ENCODE data around the gene NECAP2.
"Not testable (repeated sequence)": the region's sequence is repeated elsewhere in the genome, so short reads cannot be mapped to it uniquely, and the experiment has no call there.

The NECAP2 gene

DNA sequence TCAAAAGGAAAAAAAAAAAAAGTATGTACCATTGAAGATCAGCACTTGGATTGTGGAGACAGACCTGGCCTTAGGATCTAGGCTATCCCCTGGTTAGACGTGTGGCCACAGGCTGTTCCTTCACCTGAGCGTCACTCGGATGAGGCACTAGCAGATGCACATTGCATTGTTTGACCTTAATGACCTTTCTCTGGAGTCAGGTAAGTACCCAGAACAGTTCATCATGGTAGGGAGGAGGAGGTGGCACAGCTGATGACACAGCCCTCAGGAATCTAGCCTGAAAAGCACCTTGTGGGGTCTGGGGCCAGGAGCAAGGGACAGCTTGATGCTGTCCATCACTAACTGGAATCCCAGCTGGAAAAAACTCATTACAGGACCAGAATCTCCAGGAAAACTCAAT, 21.2 kb downstream of the NECAP2 start:
- DNase-seq (ENCODE audit: low read depth): no peak

DNA sequence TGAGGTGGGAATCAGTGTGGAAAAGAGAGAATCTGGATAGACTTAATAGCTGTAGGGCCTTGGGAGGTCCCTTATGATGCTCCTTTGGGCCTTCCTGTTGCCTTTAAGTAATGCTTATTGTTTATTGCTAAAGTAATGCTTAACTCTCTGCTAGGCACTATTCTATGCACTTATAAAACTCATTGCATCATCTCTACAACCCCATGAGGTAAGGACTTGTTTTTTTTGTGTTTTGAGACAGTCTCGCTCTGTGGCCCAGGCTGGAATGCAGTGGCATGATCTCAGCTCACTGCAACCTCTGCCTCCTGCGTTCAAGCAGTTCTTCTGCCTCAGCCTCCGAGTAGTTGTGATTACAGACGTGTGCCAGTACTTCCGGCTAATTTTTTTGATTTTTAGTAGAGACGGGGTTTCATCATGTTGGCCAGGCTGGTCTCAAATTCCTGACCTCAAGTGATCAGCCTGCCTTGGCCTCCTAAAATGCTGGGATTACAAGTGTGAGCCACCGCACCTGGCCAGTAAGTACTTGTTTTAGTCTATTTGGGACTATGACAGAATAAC, 22.3 kb downstream of the NECAP2 start:
- no peak for DNase-seq (ENCODE audit: low read depth)

DNA sequence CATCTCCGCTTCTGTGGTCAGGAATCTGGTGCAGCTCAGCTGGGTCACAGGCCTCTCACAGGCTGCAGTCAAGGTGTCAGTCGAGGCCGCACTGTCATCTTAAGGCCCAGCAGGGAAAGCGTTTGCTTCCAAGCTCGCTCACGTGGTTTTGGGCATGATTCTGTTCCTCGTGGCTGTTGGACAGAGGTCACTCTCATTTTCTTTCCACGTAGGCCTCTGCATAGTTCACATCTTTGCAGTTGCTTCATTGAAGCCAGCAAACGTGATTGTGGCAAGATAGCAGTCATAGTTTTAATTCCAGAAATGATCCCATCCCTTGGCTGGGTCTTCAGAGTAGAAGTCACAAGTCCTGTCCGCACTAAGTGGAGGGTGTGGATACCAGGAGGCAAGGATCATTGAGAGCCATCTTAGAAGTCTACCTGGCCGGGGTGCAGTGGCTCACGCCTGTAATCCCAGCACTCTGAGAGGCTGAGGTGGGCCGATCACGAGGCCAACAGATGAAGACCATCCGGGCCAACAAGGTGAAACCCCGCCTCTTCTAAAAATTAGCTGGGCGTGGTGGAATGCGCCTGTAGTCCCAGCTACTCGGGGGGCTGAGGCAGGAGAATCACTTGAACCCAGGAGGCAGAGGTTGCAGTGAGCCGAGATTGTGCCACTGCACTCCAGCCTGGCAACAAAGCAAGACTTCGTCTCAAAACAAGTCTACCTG, 24.5 kb downstream of the NECAP2 start:
- no peak for DNase-seq (ENCODE audit: low read depth)

DNA sequence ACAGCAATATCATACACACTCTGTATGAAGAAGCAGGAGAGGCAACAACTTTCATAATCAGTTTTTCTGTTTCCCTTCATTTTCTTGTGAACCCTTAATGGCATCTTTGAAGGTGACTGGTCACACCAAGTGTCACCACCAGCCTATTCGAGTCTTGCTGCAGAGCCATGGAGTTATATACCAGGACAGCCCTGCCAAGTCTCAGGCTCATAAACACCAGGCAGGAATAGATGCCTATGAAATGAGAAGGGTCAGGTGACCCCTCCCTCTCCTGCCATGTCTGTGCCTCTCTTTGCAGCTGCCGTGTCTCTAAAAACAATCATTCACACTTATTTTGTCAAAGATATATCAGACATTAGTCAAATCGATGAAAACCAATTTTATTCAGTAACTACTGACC, 28.0 kb downstream of the NECAP2 start:
- DNase-seq (ENCODE audit: low read depth): no peak

DNA sequence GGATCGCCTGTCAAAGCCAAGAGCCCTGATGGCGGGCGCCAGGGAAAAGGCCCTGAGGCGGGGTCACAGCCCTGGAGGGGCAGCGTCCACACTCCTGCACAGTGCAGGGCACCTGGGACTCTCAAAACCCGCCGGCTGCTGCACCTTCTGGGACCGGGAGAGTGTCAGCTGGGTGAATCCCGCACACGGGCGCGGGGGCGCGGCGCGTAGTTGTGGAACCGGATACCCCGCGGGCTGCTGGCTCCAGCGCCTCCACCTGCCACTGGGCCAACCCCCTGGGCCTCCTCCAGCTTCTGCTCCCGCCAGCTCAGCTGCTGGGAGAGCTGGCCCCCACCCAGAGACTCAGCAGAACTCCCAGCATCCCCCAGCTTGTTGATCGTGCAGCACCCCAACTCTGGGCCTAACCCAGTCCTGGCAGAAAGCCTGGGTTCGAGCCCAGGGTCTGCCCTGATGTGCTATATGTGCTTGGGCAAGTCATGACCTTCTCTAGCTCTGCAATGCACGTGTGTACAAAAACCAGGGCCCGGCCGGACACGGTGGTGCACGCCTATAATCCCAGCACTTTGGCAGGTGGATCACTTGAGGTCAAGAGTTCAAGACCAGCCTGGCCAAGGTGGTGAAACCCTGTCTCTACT, 33.8 kb downstream of the NECAP2 start:
- DNase-seq (ENCODE audit: low read depth): no peak

DNA sequence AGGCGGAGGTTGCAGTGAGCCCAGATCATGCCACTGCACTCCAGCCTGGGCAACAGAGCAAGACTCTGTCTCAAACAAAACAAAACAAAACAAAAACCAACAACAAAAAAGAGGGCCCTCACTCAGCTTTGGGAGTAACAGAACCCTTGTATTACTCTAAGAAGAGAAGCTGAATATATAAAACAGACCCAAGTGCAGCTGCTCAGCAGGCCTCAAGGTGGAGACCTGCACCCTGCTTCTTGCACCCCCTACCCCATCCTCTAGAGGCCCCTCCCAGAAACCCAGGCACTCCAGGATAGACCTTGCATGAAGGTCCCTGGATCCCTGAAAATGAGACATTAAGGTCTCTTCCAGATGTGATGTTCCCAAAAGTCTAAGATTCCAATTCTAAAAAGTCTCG, 34.4 kb downstream of the NECAP2 start:
- DNase-seq (ENCODE audit: low read depth): not testable (repeated sequence)

DNA sequence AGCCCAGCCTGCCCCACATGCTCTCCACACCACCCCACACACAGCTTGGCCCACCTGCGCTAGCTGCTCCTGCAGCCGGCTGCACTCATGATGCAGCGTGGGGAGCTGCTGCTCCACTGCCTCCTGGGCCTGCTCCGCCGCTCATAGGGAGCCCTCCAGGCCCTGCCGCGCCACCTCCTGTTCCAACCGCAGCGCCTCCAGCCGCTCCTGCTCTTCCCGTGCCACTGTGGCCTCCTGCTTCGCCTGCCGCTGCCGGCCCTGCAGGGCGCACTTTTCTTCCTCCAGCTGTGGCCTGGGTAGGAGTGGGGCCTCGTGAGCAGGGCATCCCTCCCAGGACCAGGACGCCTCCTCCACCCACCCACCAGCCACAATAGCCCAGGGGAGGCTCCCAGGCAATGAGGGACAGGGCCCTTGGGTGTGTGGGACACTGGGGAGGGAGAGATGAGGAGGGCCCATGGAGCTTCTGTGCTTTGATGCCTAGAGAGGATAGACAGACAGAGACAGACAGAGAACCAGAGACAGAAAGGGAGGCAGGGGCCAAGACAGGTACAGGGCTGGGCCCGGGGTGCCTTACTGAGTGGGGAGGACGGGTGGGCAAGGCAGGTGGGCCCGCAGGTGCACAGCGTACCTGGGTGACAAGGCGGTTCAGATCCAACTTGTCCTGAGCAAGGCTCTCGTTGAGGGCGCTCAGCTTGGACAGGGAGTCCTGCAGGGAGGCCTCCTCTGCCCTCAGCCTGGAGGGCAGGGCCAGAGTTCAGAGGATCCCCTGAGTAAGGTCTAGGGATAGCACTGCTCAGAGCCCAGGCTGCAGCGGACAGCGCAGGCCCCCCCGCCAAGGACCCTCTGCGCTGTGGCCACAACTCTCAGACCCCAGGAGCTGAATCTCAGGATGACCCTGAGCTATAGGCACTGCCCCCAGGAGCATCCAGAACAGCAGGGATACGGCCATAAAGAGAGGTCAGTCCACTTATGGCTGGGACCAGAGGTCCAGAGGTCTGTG, 35.5 kb downstream of the NECAP2 start:
- DNase-seq (ENCODE audit: low read depth): not testable (repeated sequence)

DNA sequence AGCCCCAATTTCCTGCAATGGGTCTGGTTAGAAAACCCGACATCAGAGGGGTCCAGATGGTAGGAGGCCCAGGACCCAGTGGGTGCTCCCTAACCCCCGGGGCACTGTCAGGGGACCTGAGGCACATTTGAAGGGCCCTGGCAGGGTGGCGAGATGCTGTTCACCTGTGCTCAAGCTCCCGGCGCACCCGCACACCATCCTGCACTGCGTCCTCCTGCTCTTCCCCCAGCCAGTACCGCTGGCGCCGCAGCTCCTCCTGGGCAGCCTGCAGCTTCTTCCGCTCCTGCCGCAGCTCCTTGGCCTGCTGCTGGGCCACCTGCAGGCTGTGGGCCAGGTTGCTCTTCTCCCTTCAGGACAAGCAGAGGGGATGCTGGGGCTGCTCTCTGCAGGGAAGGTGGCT, 37.6 kb downstream of the NECAP2 start:
- no peak for DNase-seq (ENCODE audit: low read depth)

DNA sequence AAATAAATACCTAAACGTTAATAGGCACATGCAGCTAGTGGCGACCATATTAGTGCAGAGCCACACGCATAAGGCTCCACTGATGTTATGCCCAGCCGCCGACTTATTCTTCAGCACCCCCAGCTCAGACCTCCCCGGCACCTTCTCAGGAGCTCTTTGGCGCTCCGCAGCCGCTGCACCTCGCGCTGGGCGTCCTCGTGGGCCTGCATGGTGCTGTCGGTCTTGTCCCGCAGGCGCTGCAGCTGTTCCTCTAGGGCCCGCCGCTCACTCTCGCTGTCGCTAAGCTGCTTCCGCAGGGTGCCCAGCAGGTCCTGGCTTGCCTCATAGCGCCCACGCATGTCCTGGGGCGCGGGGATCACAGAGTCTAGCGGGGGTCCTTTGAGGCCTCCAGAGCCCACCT, 42.6 kb downstream of the NECAP2 start:
- DNase-seq (ENCODE audit: low read depth): not testable (repeated sequence)

DNA sequence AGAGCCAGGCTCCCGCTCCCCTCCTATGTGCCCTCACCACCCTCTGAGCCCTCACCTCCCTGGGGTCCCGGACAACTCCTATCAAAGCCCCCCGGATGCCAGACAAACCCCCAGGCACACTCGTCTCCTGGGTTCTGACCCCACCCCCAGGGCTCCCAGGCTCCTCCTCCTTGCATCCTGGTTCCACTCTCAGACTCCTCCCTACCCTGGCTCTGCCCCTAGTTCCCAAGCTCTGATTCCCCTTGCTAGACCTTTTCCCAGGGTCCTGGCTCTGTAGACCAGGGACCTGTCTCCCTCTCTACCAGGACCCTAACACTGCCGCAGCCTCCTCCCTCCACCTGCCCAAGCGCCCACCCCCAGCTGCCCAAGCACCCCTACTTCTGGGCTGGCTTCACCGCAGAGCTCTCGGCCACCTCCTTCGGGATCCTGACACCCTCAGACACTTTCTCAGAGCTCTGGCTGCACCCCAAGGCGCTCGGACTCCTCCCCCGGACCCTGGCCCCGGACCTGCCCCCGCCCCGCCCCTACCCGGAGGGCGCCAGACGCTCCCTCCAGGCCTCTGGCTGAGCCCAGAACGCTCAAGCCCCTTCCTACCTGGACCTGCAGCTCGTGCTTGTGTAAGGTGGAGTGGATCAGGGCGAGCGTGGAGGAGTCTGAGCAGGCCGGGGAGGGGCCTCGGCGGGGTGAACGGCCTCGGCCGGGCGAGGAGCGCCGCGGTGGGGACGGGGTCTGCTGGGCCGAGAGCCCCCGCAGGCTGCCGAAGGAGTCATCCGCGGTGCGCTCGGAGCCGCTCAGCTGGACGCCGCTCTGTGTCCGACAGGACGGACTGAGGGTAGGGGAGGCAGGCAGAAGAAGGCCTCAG, 43.3 kb downstream of the NECAP2 start:
- DNase-seq (ENCODE audit: low read depth): not testable (repeated sequence)

DNA sequence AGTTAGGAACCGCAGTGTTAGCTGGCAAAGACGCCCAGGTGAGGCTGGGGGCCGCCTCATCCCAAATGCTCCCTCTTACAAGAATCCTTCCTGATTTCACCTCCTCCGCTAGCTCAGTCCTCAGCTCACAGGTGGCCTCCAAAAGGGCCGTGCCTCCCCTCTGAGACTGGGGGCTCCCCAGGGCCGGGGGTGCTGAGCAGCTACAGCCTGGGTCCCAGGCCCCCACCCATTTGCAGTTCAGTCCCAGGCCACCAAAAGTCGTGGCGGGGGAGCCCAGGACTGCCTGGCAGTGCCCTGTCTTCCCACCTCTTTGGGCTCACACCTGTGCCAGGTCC, 43.9 kb downstream of the NECAP2 start:
- DNase-seq (ENCODE audit: low read depth): no peak

DNA sequence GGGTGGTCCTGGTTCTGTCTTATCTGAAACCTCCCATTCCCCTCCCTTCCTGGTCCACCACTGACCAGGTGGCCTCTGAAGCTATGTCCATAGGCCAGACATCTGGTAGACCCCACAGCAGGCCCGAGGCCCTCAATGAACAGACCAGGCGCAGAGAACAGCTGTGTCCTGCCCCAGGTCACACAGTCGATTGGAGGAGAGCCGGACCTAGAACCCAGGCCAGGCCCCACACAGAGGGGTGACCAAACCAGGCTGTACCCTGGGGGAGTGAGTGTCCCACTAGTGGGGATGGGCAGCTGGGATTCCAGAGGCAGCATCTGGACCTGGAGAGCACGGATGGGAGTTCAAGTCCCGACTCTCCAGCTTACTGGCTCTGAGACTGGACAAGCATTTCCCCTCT, 44.4 kb downstream of the NECAP2 start:
- no peak for DNase-seq (ENCODE audit: low read depth)

DNA sequence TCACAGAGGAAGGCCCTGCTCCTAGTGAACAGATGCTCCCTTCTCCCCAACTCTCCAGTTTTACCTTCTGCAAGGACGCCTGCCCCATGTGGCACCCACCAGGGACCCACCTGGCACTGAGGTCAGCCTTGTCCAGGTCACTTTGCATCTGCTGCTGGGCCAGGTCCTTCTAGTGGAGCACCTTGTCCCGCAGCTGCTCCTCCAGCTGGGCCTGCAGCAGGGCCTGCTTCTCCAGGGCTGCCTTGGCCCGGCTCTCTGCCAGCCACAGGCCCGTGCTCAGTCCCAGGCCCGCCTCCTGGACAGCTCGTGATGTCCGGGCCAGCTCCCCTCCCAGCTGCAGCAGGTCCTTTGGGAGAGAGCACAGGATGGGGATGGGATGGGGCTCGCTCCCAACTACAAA, 45.8 kb downstream of the NECAP2 start:
- not testable (repeated sequence) for DNase-seq (ENCODE audit: low read depth)

DNA sequence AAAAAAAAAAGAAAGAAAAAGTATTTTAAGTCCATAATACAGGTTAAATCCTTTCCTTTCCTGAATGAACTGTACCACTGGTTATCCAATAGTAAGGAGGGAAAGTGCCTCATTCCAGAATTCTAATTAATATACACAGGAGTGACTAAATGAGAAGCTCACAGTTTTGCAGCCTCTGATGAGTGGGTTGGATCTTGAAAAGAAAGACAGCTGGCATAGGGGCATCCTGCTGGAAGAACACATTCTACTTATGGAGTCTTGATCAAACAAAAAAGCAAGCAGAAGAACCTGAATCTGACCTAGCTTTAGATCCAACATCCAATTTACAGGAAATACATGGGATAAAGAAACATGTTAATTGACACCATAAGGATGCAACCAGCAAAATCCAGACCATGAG, 46.5 kb downstream of the NECAP2 start:
- not testable (repeated sequence) for DNase-seq (ENCODE audit: low read depth)

DNA sequence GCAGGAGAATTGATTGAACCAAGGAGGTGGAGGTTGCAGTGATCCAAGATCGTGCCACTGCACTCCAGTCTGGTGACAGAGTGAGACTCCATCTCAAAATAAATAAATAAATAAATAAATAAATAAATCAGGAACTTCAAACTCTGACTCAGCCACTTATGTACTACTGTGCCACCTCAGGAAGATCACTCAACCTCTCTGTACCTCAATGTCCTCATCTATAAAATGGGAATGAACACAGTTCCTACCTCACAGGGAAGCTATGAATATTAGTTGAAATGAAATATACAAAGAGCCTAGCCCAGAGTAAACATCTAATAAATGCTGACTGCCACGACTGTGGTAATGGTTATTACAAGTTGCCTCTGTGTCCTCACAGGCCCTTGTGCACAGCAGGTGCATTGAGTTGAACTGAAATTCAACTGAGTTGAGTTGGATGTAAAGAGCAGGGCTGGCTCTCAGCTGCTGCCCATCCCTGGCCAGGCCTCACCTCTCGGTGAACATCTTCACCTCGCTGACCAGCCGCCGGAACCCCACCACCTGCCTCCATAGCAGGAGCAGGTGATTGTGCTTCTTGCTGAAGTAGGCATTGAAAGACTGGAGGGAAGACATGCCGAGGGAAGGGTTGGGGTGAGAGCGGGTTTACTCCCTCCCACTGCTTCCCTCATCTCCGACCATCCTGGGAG, 48.8 kb downstream of the NECAP2 start:
- DNase-seq (ENCODE audit: low read depth): not testable (repeated sequence)

DNA sequence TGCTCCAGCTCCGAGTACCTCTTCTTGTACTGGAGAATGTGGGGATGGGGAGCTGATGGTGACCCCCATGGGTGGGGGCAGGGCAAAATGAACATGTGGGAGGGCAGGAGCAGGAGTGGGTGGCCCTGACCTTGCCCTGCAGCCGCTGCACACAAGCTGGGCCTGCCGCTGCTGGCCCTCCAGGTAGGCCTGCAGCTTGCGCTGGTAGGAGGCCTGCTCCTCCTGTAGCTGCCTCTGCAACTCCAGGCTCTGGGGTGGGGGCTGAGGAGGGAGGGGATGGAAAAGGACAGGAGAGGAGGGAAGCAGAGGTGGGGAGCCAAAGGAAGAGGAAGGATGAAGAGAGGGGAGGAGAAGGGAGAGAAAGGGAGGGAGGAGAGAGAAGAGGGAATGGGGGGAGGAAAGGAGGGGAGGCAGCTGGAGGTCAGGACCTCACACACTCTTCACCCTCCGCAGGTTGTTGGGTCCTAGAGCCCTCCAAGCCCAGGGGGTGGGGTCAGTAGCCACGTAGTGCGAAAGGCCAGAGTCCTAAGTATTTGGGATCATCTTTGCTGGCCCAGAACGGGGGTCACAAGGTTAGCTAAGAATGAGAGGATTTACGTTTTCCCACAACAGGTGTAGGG, 50.6 kb downstream of the NECAP2 start:
- DNase-seq (ENCODE audit: low read depth): no peak

DNA sequence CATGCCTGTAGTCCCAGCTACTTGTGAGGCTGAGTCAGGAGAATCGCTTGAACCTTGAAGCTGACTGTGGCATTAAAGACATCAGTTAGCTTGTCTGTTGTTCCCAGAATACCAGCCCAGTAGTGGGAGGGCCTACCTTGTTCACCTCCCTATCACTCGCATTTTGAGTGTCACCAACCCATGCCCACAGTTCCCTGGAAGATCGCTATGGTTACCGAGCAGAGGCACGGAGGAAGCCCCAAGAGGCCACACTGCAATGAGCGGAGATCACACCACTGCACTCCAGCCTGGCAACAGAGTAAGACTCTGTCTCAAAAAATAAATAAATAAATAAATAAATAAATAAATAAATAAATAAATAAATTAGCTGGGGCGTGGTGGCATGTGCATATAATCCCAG, 52.4 kb downstream of the NECAP2 start:
- DNase-seq (ENCODE audit: low read depth): not testable (repeated sequence)

DNA sequence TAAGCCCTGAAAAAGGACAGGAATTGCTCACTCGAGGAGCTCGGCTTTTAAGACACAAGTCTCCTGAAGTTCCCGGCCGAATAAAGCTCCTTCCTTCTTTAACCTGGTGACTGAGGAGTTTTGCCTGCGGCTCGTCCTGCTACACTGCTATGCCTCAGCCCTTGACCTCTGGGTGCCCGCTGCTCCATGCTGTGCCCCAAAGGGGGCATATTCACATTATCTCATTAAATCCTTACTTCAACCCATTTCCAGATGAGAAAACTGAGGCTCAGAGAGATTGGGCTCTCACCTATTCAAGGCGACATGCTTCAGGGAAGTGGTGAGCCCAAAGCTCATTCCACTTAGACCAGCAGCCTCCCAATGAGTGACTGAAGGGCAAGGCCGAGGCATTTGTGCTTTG, 53.2 kb downstream of the NECAP2 start:
- DNase-seq (ENCODE audit: low read depth): not testable (repeated sequence)

DNA sequence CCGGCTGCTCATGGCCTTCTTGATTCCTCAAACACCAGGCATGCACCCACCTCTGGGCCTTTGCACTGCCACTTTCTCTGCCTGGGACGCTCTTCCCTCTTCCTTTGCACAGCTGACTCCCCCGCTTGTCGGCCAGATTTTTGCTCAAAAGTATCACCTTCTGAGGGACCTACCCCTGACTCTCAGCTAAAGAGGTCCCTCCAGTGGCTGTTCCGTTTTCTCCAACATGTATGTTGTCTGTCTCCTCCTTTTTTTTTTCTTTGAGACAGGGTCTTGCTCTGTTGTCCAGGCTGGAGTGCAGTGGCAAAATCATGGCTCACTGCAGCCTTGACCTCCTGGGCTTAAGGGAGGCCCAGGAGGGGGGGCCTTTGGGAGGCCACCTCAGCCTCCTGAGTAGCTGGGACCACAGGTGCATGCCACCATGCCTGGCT, 57.0 kb downstream of the NECAP2 start:
- DNase-seq (ENCODE audit: low read depth): not testable (repeated sequence)

DNA sequence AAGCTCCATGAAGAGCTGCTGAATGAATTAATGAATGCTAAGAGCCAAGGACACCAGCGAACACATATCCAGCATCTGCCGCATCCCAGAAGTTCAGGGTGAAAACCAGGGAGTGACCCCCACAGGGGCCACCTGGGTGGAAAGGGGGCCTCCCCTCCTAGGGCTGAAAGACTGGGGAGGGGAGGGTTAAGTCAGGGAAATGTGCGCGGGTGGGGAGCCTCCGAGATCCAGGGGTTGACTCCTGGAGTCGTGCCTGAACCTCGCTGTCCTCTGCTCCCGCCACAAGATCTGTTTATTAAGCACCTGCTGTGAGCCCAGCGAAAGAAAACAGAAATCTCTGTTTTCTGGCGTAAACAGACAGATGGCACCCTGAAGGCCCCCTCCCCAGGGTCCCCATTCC, 57.5 kb downstream of the NECAP2 start:
- DNase-seq (ENCODE audit: low read depth): not testable (repeated sequence)

Data from T-helper 22 cell (primary cell).